Measurements from ENCODE around the gene ELFN2.

DNA sequence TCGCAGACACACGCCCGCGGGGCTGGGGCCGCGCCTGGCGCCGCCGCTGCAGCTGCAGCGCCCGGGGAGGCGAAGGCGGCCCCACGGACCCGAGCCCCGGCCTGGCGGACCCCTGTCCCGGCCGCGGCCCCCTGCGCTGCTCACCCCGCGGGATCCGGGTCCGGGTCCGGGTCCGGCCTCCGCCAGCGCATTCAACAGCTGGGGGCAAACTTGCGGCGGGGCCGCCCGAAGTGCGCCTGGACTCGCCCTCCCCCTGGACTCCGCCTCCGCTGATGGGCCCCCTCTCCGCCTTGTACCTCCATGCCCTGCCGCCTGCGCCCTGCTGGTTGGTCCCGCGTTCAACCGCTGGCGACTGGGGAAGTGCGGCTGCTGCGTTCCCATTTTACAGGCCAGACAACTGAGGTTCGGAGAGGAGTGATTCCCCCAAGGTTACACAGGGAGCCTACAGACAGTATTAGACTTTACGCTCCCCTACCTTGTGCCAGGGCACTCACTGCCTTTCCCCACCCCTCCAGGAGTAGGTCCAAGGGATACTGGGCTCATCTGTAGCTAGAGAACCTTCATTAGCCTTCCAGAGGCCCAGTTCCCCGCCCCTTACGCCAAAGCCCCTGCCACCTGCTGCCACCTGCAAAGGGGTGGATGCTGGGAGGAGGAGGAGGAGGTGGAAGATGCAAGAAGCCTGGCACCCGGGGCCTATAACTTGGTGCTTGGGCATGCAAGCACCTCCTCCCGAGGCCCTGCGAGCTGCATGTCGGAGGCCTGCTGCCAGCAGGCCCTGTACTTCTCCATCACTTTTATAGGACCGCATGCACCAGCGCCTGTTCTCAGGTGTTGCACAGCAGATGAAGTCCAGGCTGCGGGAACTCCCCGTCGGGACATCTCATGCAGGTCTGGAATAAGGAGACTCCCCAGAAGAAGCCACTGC, 694 bp upstream of the ELFN2 start:
- TF ChIP-seq, protein P1, sequence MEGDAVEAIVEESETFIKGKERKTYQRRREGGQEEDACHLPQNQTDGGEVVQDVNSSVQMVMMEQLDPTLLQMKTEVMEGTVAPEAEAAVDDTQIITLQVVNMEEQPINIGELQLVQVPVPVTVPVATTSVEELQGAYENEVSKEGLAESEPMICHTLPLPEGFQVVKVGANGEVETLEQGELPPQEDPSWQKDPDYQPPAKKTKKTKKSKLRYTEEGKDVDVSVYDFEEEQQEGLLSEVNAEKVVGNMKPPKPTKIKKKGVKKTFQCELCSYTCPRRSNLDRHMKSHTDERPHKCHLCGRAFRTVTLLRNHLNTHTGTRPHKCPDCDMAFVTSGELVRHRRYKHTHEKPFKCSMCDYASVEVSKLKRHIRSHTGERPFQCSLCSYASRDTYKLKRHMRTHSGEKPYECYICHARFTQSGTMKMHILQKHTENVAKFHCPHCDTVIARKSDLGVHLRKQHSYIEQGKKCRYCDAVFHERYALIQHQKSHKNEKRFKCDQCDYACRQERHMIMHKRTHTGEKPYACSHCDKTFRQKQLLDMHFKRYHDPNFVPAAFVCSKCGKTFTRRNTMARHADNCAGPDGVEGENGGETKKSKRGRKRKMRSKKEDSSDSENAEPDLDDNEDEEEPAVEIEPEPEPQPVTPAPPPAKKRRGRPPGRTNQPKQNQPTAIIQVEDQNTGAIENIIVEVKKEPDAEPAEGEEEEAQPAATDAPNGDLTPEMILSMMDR (conservative IDR thresholded peaks at IDR 0.05; ENCODE audit: low read length), result no peak
- no peak for TF ChIP-seq EZH2phosphoT487 (IDR thresholded peaks at IDR 0.05; ENCODE audit: borderline replicate concordance)

Measured in Loucy (cell line).